Measurements from ENCODE around the gene PTPN5. TPM values are rescaled to one million over a fixed set of nuclear protein-coding genes. Genes with fewer than 3 reads are reported as not detected.

Gene PTPN5
- total RNA-seq, 1 experiment from 2014 or later: not detected

DNA sequence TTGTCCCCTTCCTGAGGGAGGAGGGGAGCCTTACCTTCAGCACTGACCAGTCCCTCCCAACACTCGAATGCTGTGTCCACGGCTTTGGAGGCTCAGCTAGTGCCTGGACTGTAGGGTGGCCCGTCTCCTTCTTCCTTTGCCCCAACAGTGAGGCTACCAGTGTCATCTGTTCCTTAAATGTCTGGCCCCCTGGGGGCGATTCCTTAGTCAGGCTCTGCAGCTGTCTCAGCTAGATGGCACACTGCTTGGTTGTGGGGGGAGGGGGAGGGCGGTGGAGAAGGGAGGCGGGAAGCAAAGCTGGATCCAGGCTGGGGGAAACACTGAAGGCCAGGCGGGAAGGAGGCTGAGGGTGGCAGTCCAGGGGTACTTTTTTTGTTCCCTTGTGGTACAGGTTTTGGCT is 65.6 kb downstream of the PTPN5 start, which contains the start of gene IGSF22:
Gene IGSF22, minus strand, starts transcription at position 149 of the 400 bp plus-strand sequence. CDS start 1,952 bp downstream, outside the sequence.
- no peak within 1 kb of the TSS for H3K4me3 Mint-ChIP-seq (ENCODE audit: unreplicated experiment)
- no peak for DNase-seq
- POLR2A ChIA-PET: no interaction called here
- Histone ChIP-seq H3K4me3 (ENCODE audit: low read depth, low read length) (no peak within 1 kb of the TSS), H3K9me3 (no peaks in the 10 kb centered on the region), H3K27me3 (replicated peaks; ENCODE audit: control insufficient read depth, insufficient read depth, low read length) (no peaks in the 10 kb centered on the region), H3K36me3 (ENCODE audit: control insufficient read depth, insufficient read depth, low read length) (no peaks in the 10 kb centered on the region), H3K4me1 (no peaks in the 10 kb centered on the region)
- no TSS peak for BruUV-seq (replicated peaks)
- CTCF ChIA-PET: interaction anchor here (0.6 to 0.7 kb wide), 2 partner anchors 222 to 260 kb away, joined by 4 to 5 read pairs; no protein-coding TSS in a partner anchor
- no peaks in the 10 kb centered on the region for H3K4me1 Mint-ChIP-seq (ENCODE audit: low read depth, unreplicated experiment)
- intact Hi-C loops (cut with micrococcal nuclease; ENCODE audit: unreplicated experiment): no loop called here
- H3K36me3 Mint-ChIP-seq (ENCODE audit: insufficient read depth, unreplicated experiment): no peaks in the 10 kb centered on the region
- peaks cover 7% of the 10 kb centered on the region for H3K27me3 Mint-ChIP-seq (ENCODE audit: insufficient read depth, unreplicated experiment)
- no peaks in the 10 kb centered on the region for H3K9me3 Mint-ChIP-seq (ENCODE audit: unreplicated experiment)
- TF ChIP-seq, protein P1, sequence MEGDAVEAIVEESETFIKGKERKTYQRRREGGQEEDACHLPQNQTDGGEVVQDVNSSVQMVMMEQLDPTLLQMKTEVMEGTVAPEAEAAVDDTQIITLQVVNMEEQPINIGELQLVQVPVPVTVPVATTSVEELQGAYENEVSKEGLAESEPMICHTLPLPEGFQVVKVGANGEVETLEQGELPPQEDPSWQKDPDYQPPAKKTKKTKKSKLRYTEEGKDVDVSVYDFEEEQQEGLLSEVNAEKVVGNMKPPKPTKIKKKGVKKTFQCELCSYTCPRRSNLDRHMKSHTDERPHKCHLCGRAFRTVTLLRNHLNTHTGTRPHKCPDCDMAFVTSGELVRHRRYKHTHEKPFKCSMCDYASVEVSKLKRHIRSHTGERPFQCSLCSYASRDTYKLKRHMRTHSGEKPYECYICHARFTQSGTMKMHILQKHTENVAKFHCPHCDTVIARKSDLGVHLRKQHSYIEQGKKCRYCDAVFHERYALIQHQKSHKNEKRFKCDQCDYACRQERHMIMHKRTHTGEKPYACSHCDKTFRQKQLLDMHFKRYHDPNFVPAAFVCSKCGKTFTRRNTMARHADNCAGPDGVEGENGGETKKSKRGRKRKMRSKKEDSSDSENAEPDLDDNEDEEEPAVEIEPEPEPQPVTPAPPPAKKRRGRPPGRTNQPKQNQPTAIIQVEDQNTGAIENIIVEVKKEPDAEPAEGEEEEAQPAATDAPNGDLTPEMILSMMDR (IDR thresholded peaks at IDR 0.05; ENCODE audit: insufficient read depth in 1 of 2, low read depth in 1 of 2, low read length in 1 of 2, severe bottlenecking in 1 of 2, unreplicated experiment in 1 of 2): no peak
- no peak within 1 kb of the TSS for H3K27ac Mint-ChIP-seq (ENCODE audit: unreplicated experiment)

DNA sequence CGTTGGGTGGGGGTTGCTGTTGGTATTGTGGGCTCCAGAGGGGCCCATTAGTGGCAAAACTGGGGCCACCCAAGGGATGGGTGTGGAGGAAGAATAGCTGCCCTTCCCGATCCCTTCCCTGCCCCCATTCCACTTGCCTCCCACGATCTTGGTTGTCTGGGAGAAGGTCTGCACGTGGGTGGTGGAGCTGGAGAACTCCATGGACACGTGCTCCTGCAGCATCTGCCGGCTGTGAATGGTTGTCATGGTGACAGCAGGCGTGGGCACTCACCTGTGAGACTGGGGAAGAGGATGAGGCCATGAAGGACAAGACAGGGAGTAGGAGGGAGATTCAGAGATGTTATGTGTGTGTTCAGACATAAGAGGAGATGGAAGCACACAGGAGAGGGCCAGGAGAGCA is 67.6 kb downstream of the PTPN5 start:
- Histone ChIP-seq H3K4me3 (ENCODE audit: low read depth, low read length) (no peak overlapping the region), H3K36me3 (ENCODE audit: control insufficient read depth, insufficient read depth, low read length) (no peaks in the 10 kb centered on the region), H3K4me1 (peaks cover 6% of the 10 kb centered on the region; the same call in 1 of the 2 replicates), H3K27me3 (replicated peaks; ENCODE audit: control insufficient read depth, insufficient read depth, low read length) (no peaks in the 10 kb centered on the region), H3K9me3 (no peaks in the 10 kb centered on the region)
- intact Hi-C loops (cut with micrococcal nuclease; ENCODE audit: unreplicated experiment): no loop called here
- CTCF ChIA-PET: no interaction called here
- Mint-ChIP-seq H3K9me3 (ENCODE audit: unreplicated experiment) (no peaks in the 10 kb centered on the region), H3K4me1 (ENCODE audit: low read depth, unreplicated experiment) (peaks cover 9% of the 10 kb centered on the region), H3K27ac (ENCODE audit: unreplicated experiment) (no peak overlapping the region), H3K27me3 (ENCODE audit: insufficient read depth, unreplicated experiment) (peaks cover 7% of the 10 kb centered on the region), H3K4me3 (ENCODE audit: unreplicated experiment) (no peak overlapping the region), H3K36me3 (ENCODE audit: insufficient read depth, unreplicated experiment) (no peaks in the 10 kb centered on the region)
- POLR2A ChIA-PET: no interaction called here
- TF ChIP-seq, protein P1 (IDR thresholded peaks at IDR 0.05; ENCODE audit: insufficient read depth in 1 of 2, low read depth in 1 of 2, low read length in 1 of 2, severe bottlenecking in 1 of 2, unreplicated experiment in 1 of 2): no peak
- no TSS peak for BruUV-seq (replicated peaks)
- no peak for DNase-seq

DNA sequence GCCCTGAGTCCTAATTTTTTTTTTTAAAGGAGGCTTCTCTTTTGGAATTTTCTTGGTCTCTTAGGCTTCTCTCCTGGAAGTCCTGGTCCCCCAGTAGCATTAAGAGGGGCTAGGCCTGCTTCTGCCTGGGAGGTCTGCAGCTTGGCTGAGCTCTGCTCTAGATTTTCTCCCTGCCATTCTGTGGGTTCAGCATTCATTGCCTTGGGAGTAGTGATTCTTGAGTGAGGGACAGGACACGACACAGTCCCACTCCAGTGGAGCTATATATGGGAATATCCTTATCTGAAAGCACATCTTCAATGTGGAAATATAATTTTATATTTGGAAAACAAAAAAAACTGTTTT is 69.3 kb downstream of the PTPN5 start:
- no peaks in the 10 kb centered on the region for H3K36me3 ChIP-seq (ENCODE audit: control insufficient read depth, insufficient read depth, low read length)
- POLR2A ChIA-PET: no interaction called here
- intact Hi-C loops (cut with micrococcal nuclease; ENCODE audit: unreplicated experiment): no loop called here
- TF ChIP-seq, protein P1 (IDR thresholded peaks at IDR 0.05; ENCODE audit: insufficient read depth in 1 of 2, low read depth in 1 of 2, low read length in 1 of 2, severe bottlenecking in 1 of 2, unreplicated experiment in 1 of 2): peak in 1 of 2 experiments; percentile 14
- Mint-ChIP-seq H3K4me3 (ENCODE audit: unreplicated experiment) (peak overlapping the region; percentile 79), H3K36me3 (ENCODE audit: insufficient read depth, unreplicated experiment) (no peaks in the 10 kb centered on the region), H3K27ac (ENCODE audit: unreplicated experiment) (no peak overlapping the region), H3K27me3 (ENCODE audit: insufficient read depth, unreplicated experiment) (peaks cover 6% of the 10 kb centered on the region), H3K9me3 (ENCODE audit: unreplicated experiment) (no peaks in the 10 kb centered on the region), H3K4me1 (ENCODE audit: low read depth, unreplicated experiment) (peaks cover 9% of the 10 kb centered on the region)
- H3K4me3 ChIP-seq (ENCODE audit: low read depth, low read length): no peak overlapping the region
- H3K27me3 ChIP-seq (replicated peaks; ENCODE audit: control insufficient read depth, insufficient read depth, low read length): no peaks in the 10 kb centered on the region
- peaks cover 6% of the 10 kb centered on the region; the same call in 1 of the 2 replicates for H3K4me1 ChIP-seq
- no peaks in the 10 kb centered on the region for H3K9me3 ChIP-seq
- CTCF ChIA-PET: interaction anchor here (0.5 to 1.2 kb wide), 9 partner anchors 9 to 478 kb away, joined by 3 to 8 read pairs (median 4); partner anchors contain the start of gene SPTY2D1
- BruUV-seq (replicated peaks): no TSS peak
- DNase-seq: no peak
